DOHH2 (cell line): ENCODE data around the gene MID1.

Experiments
- H3F3A ChIP-seq: fragments of 200-600 bp; sonication (generic), shearing (Covaris generic); 2 replicates; pipeline ENCODE4 v1.6.0; 2016; ENCODE audit warnings: antibody characterized with exemption, mild to moderate bottlenecking; ENCODE audit not compliant: control insufficient read depth, insufficient read depth
- H3K27ac ChIP-seq: fragments of 200-600 bp; sonication (generic); 2 replicates; pipeline ENCODE4 v1.5.1; 2014; ENCODE audit warnings: low read depth, mild to moderate bottlenecking, low read length, moderate library complexity
- H3K27me3 ChIP-seq: fragments of 200-600 bp; sonication (generic); 2 replicates; pipeline ENCODE4 v1.6.1; 2014; ENCODE audit warnings: mild to moderate bottlenecking, low read length, mixed read lengths; ENCODE audit not compliant: control insufficient read depth
- H3K36me3 ChIP-seq: fragments of 200-600 bp; sonication (generic); 2 replicates; pipeline ENCODE4 v1.6.1; 2014; ENCODE audit warnings: mild to moderate bottlenecking, low read length, moderate library complexity, mixed read lengths; ENCODE audit not compliant: control insufficient read depth
- H3K4me1 ChIP-seq: fragments of 200-600 bp; sonication (generic); 2 replicates; pipeline ENCODE4 v1.6.1; 2014; ENCODE audit warnings: mild to moderate bottlenecking, low read length, mixed read lengths; ENCODE audit not compliant: control insufficient read depth
- H3K4me2 ChIP-seq: fragments of 200-600 bp; sonication (generic); 2 replicates; pipeline ENCODE4 v1.6.0; 2014; ENCODE audit warnings: mild to moderate bottlenecking, low read length, moderate library complexity
- H3K4me3 ChIP-seq: fragments of 200-600 bp; sonication (generic); 2 replicates; pipeline ENCODE4 v1.5.1; 2014; ENCODE audit warnings: mild to moderate bottlenecking, low read length, mixed read lengths
- H3K79me2 ChIP-seq: fragments of 200-600 bp; sonication (generic); 2 replicates; pipeline ENCODE4 v1.6.1; 2014; ENCODE audit warnings: mild to moderate bottlenecking, low read length, mixed read lengths; ENCODE audit not compliant: control insufficient read depth
- H3K9me2 ChIP-seq: fragments of 200-600 bp; sonication (generic); replicated peaks from 2 replicates; pipeline ENCODE4 v1.6.1; 2014; ENCODE audit warnings: mild to moderate bottlenecking, low read length, mixed read lengths; ENCODE audit not compliant: control insufficient read depth
- H3K9me3 ChIP-seq: fragments of 200-600 bp; sonication (generic); 2 replicates; pipeline ENCODE4 v1.6.1; 2014; ENCODE audit warnings: antibody characterized with exemption, low read length, mixed read lengths; ENCODE audit not compliant: control insufficient read depth, insufficient read depth
- H4K20me1 ChIP-seq: fragments of 200-600 bp; sonication (generic); 2 replicates; pipeline ENCODE4 v1.6.0; 2014; ENCODE audit warnings: low read depth, mild to moderate bottlenecking, antibody characterized with exemption, low read length, moderate library complexity; ENCODE audit not compliant: control insufficient read depth, insufficient read depth
- CTCF ChIP-seq: fragments of 200-600 bp; sonication (generic); IDR thresholded peaks from one replicate; pipeline ENCODE4 v1.5.1; 2014; ENCODE audit warnings: antibody characterized with exemption, mild to moderate bottlenecking, low read depth, low read length; ENCODE audit not compliant: poor library complexity, severe bottlenecking
- EZH2phosphoT487 ChIP-seq: fragments of 200-600 bp; sonication (generic); IDR thresholded peaks from 2 replicates; pipeline ENCODE4 v1.6.1; 2017; ENCODE audit warnings: borderline replicate concordance, mild to moderate bottlenecking, antibody characterized with exemption, low read length, moderate library complexity, mixed read lengths

MID1 gene

GRCh38 chrX:10554612-10555270 is 65.6 kb downstream of the MID1 start:
- Histone ChIP-seq H3K4me1 (no peaks in the 10 kb centered on the region), H3F3A (no peaks in the 10 kb centered on the region), H3K79me2 (no peaks in the 10 kb centered on the region), H3K4me2 (no peak overlapping the region), H3K36me3 (no peaks in the 10 kb centered on the region), H4K20me1 (no peaks in the 10 kb centered on the region), H3K9me3 (no peaks in the 10 kb centered on the region), H3K27ac (no peak overlapping the region), H3K27me3 (no peaks in the 10 kb centered on the region), H3K9me2 (no peaks in the 10 kb centered on the region), H3K4me3 (no peak overlapping the region)
- TF ChIP-seq EZH2phosphoT487 = no peak
- no peak for TF ChIP-seq CTCF

GRCh38 chrX:10549280-10549679 is 71.1 kb downstream of the MID1 start:
- Histone ChIP-seq H4K20me1 (no peaks in the 10 kb centered on the region), H3K79me2 (no peaks in the 10 kb centered on the region), H3K27me3 (no peaks in the 10 kb centered on the region), H3K4me3 (no peak overlapping the region), H3K9me2 (no peaks in the 10 kb centered on the region), H3K27ac (no peak overlapping the region), H3F3A (no peaks in the 10 kb centered on the region), H3K9me3 (no peaks in the 10 kb centered on the region), H3K4me1 (no peaks in the 10 kb centered on the region), H3K4me2 (no peak overlapping the region), H3K36me3 (no peaks in the 10 kb centered on the region)
- TF ChIP-seq CTCF = no peak
- no peak for TF ChIP-seq EZH2phosphoT487

- no peak overlapping the region for H3K4me2 ChIP-seq
Measured at GRCh38 chrX:10548688-10549087, 71.7 kb downstream of the MID1 start.

More at GRCh38 chrX:10548688-10549087, 71.7 kb downstream of the MID1 start:
- Histone ChIP-seq H3K27me3 (no peaks in the 10 kb centered on the region), H3K79me2 (no peaks in the 10 kb centered on the region), H3K4me1 (no peaks in the 10 kb centered on the region), H3K4me3 (no peak overlapping the region), H4K20me1 (no peaks in the 10 kb centered on the region), H3K9me3 (no peaks in the 10 kb centered on the region), H3K27ac (no peak overlapping the region), H3K36me3 (no peaks in the 10 kb centered on the region), H3F3A (no peaks in the 10 kb centered on the region), H3K9me2 (no peaks in the 10 kb centered on the region)
- TF ChIP-seq EZH2phosphoT487 (no peak), CTCF (no peak)
